HG02885 (cell line): ENCODE results near the gene ABCC8.

Experiments used
- ATAC-seq: cut with Tn5 transposase; IDR thresholded peaks from one replicate; pipeline ENCODE4 v1.9.1; 2021; ENCODE audit warnings: mild to moderate bottlenecking; ENCODE audit not compliant: unreplicated experiment, poor library complexity

The ABCC8 gene

DNA sequence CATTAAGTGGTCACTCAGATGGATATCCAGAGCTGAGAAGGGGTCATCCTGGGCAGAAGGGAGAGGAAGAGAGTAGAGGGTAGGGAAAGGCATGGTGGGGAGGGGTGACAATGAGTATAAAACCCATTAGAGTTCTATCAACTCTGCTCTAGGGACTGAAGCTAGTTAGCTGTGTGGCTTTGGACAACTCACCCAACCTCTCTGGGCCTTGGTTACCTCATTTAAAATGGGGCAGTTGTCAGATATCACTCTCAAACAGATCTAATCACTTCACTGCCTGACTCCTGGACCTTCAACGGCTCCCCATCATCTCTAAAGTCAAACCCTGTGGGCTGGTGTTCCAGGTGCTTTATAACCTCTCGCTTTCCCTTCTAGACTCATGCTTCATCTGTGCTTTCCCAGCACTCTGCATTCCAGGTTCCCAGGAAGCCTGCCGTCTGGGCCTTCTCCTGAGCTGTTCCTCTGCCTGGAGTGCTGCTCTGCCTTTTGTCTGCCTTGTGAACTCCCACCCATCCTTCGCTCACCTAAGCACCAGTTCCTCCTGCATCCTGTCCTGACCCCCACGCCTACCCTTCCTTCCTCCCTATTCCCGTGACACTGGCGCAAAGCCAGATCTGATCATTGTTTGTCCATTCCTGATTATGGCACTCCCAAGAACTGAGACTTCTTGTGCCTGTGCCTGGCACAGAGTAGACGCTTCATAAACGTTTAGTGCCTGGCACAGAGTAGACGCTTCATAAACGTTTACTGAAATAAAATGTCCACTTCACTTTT, 65.9 kb downstream of the ABCC8 start:
- ATAC-seq = no peak

GRCh38 chr11:17408641-17409040, 68.0 kb downstream of the ABCC8 start:
- ATAC-seq = no peak

GRCh38 chr11:17408026-17408425, 68.6 kb downstream of the ABCC8 start:
- ATAC-seq = no peak

GRCh38 chr11:17407575-17407974, 69.1 kb downstream of the ABCC8 start:
- no peak for ATAC-seq

DNA sequence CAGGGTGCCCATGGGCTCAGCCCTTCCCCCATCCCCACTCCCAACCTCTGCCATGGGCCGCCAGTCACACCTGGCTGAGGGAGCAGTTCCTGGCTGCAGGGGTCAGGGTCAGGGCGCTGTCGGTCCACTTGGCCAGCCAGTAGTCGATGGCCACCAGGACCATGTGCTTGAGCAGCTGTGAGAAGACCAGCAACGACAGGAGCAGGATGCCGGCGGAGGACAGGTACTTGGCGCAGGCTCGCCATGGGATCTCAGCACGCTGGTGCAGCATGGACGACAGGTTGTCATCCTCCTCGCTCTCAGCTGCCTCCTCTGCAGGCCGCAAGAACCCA, 69.9 kb downstream of the ABCC8 start:
- no peak for ATAC-seq

GRCh38 chr11:17406082-17406817, 70.4 kb downstream of the ABCC8 start:
- ATAC-seq = no peak

GRCh38 chr11:17405232-17406005, 71.2 kb downstream of the ABCC8 start:
- no peak for ATAC-seq

- no peak for ATAC-seq
These were observed 72.5 kb downstream of the ABCC8 start for GRCh38 chr11:17403980-17404759.

DNA sequence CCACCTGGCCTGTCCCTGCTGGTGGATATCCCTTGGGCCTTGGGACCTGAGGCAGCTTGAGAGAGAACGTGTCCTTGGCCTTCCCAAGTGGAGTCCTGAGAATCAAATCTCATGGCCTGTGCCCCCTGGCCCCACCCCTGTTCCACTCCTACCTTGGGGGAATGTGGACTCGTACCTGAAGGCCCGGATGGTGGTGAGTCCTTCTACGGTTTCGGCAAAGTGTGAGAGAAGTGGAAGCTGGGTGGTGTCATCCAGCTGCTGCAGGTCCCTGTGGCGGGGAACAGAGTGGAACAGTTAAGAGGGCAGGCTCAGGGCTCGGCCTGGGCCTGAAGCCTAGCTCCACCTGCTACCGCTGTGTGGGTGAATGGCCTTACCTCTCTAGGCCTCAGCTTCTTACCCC, 74.2 kb downstream of the ABCC8 start:
- no peak for ATAC-seq

DNA sequence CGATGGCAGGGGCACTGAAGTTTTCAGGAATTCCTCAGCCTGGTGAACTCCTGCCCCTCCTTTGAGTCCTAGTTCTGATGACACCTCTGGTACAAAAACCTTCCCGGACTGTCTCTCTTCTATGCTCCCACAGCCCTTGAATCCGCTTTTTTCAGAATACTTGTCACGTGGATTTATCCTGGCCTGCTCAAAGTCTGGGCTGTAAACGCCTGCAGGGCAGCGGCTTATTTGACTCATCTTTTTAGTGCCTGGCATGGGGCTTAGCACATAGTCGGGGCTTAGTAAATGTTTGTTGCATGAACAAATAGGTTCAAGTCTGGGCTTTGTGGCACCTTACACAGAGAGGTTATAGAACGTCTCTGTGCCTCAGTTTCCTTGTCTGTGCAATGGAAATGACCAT, 74.8 kb downstream of the ABCC8 start:
- no peak for ATAC-seq

GRCh38 chr11:17401316-17401715, 75.3 kb downstream of the ABCC8 start:
- no peak for ATAC-seq

GRCh38 chr11:17400048-17400775, 76.4 kb downstream of the ABCC8 start:
- peak; percentile 76 for ATAC-seq

DNA sequence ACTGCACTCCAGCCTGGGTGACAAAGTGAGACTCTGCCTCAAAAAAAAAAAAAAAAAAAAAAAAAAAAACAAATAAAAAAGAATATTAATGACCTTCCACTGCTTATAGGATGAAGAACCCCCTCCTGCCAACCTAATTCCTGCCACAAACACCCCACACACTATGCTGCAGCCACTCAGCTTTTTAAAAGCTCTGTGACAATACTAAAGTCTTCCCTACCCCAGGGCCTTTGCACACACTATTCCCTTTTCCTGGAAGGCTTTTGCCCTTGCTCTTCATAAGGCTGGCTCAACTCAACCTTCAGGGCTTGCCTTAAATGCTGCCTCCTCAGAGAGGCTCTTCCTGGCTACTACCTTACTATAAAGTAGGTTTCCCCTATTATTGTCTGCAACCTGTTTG, 77.4 kb downstream of the ABCC8 start:
- ATAC-seq = no peak

GRCh38 chr11:17397311-17398002, 79.2 kb downstream of the ABCC8 start:
- ATAC-seq = no peak

DNA sequence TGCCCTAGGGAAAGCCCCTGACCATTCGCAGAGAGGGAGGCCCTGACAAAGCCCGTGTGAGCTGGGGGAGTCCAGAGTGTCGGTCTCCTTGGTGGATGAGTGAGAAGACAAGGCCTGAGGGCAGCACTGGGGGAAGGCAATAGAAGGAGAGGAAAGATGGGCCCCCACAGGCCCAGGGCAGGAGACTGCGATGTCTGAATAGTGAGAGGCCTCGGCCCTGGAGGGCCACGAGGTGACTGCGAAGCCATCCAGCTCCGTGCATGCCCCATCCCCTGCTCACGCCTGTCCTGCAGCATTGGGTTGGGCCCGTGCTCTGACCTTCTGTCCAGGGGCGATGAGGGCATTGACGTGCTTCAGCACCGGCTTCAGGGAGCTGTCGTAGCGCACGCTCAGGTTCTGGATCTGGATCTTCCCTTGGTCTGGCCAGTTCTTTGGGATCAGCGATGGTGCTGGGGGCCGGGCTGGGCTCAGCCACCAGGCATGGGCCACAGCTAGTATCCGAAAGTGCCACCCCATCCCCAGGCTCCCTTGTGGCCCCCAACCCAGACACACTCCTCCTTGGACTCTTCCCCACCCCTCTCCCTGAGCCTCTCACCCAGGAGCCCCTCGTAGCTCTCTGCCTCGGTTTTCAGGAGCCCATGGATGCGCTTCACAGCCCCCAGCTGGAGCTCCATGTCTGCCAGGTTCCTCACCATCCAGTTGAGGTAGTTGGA, 79.9 kb downstream of the ABCC8 start:
- ATAC-seq = no peak

DNA sequence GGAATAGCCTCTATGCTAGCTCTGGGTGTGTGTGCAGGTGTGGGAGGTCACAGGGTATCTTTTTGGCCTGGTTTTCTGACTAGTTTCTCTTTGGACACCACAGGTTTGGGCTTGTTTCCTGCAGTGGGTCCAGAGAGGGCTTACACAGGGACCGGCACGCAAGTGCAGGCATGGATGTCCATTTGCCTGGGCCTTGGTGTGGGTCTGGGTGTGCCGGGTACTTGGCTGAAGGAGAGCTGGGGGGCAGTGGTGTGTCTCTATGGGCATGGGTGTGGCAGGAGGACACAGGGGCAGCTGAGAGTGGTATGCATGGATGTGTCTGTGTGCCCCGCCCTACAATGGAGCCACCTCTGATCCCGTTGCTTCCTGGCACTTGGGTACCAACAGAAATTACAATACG, 80.7 kb downstream of the ABCC8 start:
- no peak for ATAC-seq

DNA sequence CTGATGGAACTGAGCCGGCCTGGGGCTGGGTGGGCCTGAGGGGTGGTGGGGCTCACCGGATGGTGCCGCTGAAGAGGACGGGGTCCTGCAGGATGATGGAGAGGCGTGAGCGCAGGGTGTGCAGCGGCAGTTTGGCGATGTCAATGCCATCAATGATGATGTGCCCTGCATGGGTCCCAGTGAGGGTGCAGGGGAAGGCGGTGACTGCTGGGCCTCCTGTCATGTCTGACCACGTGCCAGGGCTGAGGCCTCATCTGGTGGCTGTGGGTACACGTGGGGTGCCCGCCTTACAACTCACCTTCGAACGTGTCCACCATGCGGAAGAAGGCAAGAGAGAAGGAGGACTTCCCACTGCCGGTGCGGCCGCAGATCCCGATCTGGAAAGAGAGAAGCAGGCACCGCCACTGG, 81.1 kb downstream of the ABCC8 start:
- ATAC-seq = no peak

DNA sequence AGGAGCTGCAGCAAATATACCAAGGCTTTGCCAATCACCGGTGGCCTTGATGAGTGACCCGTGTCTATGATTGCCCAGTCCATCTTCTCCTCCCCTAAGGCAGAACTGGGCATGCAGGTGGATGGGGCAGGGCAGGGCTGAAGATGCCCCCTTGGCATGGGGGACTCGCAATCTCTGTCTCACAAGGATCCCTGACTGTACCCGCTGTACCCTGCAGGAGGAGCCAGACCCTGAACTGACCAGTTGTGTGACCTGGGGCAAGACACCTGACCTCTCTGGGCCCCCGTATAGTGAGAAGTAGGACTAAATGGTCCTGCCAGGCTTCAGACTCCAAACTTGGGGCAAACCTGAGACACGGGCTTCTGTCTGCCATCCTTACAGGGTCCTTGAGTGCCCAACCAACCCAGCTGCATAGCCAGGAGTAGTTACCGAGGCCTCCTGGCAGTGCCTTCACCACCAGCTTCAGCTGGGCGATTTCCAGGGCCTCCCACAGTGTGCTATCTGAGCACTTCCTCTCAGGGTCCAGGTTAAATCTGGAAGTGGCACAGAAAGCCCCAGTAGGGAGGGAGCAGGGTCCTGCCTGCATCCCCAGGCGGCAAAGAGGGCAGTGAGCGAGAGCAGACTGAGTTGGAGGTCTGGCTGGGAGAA, 81.8 kb downstream of the ABCC8 start:
- no peak for ATAC-seq
